SKM-1 treated with dmso at 0.1 percent for 144 hours (cell line): ENCODE measurements around the gene HBP1.

Experiments
- DNase-seq: peaks from one replicate; lab custom pipeline; 2025; ENCODE audit not compliant: unreplicated experiment; lab: John Stamatoyannopoulos, UW

The HBP1 gene

GRCh38 chr7:107181172-107181571 lies 12.4 kb downstream of the HBP1 start:
- no peak for DNase-seq

- DNase-seq: no peak
These were observed 16.9 kb downstream of the HBP1 start for GRCh38 chr7:107185716-107186115.

- no peak for DNase-seq
These were observed 17.4 kb downstream of the HBP1 start for GRCh38 chr7:107186240-107186639.

GRCh38 chr7:107187774-107188173 lies 19.0 kb downstream of the HBP1 start:
- DNase-seq: no peak

GRCh38 chr7:107190090-107190489 lies 21.3 kb downstream of the HBP1 start:
- no peak for DNase-seq

GRCh38 chr7:107194052-107194451 lies 25.2 kb downstream of the HBP1 start:
- DNase-seq: no peak

GRCh38 chr7:107196834-107197610 lies 28.2 kb downstream of the HBP1 start:
- DNase-seq: no peak

- no peak for DNase-seq
These were observed 33.1 kb downstream of the HBP1 start for GRCh38 chr7:107201795-107202450.

- no peak for DNase-seq
These were observed 34.8 kb downstream of the HBP1 start for GRCh38 chr7:107203607-107204006.

- no peak for DNase-seq
These were observed 37.3 kb downstream of the HBP1 start for GRCh38 chr7:107206136-107206535.

GRCh38 chr7:107206706-107207105 lies 37.9 kb downstream of the HBP1 start:
- DNase-seq: no peak

GRCh38 chr7:107207459-107207858 lies 38.7 kb downstream of the HBP1 start:
- DNase-seq: no peak

GRCh38 chr7:107208024-107208521 lies 39.3 kb downstream of the HBP1 start:
- DNase-seq: no peak

- no peak for DNase-seq
These were observed 39.8 kb downstream of the HBP1 start for GRCh38 chr7:107208563-107208962.

- DNase-seq: no peak
These were observed 40.8 kb downstream of the HBP1 start for GRCh38 chr7:107209565-107209964.

- no peak for DNase-seq
These were observed 41.6 kb downstream of the HBP1 start for GRCh38 chr7:107210400-107210799.

- no peak for DNase-seq
These were observed 43.9 kb downstream of the HBP1 start for GRCh38 chr7:107212725-107213124.

GRCh38 chr7:107213193-107213788 lies 44.5 kb downstream of the HBP1 start:
- DNase-seq: no peak

- no peak for DNase-seq
These were observed 45.1 kb downstream of the HBP1 start for GRCh38 chr7:107213945-107214344.

- no peak for DNase-seq
These were observed 50.9 kb downstream of the HBP1 start for GRCh38 chr7:107219563-107220244.

- DNase-seq: no peak
These were observed 51.6 kb downstream of the HBP1 start for GRCh38 chr7:107220356-107220755.
